SK-N-SH treated with all-trans-retinoic acid at 6 μM for 48 hours (cell line): ENCODE data around the gene ZSWIM8.

Experiments used
- ATAC-seq: fragments of 200-7000 bp; cut with Tn5 transposase; 3 replicates; pipeline ENCODE4 v1.9.1; 2020; ENCODE audit warnings: mild to moderate bottlenecking, moderate library complexity
- ARNTL ChIP-seq: fragments of 450-650 bp; formaldehyde crosslinking; IDR thresholded peaks from 2 replicates; pipeline ENCODE4 v1.5.0; 2020; ENCODE audit warnings: low read depth, mild to moderate bottlenecking, moderate library complexity, borderline replicate concordance
- BACH2 ChIP-seq: fragments of 250-450 bp; sonication (Bioruptor Pico); IDR thresholded peaks from 2 replicates; pipeline ENCODE4 v1.9.0; 2021; ENCODE audit warnings: mild to moderate bottlenecking, borderline replicate concordance
- CSDC2 ChIP-seq: fragments of 250-450 bp; sonication (Bioruptor Pico); IDR thresholded peaks from 2 replicates; pipeline ENCODE4 v1.5.0; 2020; ENCODE audit warnings: mild to moderate bottlenecking, moderate library complexity
- ESRRG ChIP-seq: fragments of 250-450 bp; sonication (Bioruptor Pico); IDR thresholded peaks from 2 replicates; pipeline ENCODE4 v1.6.1; 2021; ENCODE audit warnings: mild to moderate bottlenecking
- ISL1 ChIP-seq: fragments of 250-450 bp; sonication (Bioruptor Pico); IDR thresholded peaks from 2 replicates; pipeline ENCODE4 v2.1.2; 2022; ENCODE audit warnings: mild to moderate bottlenecking, moderate library complexity
- OSR1 ChIP-seq: fragments of 250-450 bp; sonication (Bioruptor Pico); IDR thresholded peaks from 2 replicates; pipeline ENCODE4 v1.8.0; 2022; ENCODE audit warnings: moderate library complexity, mild to moderate bottlenecking, inconsistent platforms
- PATZ1 ChIP-seq: fragments of 250-450 bp; sonication (Bioruptor Pico); IDR thresholded peaks from 2 replicates; pipeline ENCODE4 v1.8.0; 2020; ENCODE audit warnings: mild to moderate bottlenecking, moderate library complexity, borderline replicate concordance
- PPARA ChIP-seq: fragments of 250-450 bp; sonication (Bioruptor Pico); IDR thresholded peaks from 2 replicates; pipeline ENCODE4 v1.5.0; 2020; ENCODE audit warnings: mild to moderate bottlenecking, borderline replicate concordance
- SNAI2 ChIP-seq: fragments of 250-450 bp; sonication (Bioruptor Pico); IDR thresholded peaks from 2 replicates; pipeline ENCODE4 v1.5.0; 2020; ENCODE audit warnings: mild to moderate bottlenecking, moderate library complexity
- TCF4 ChIP-seq: fragments of 250-450 bp; sonication (Bioruptor Pico); IDR thresholded peaks from 2 replicates; pipeline ENCODE4 v1.8.0; 2021; ENCODE audit warnings: mild to moderate bottlenecking, moderate library complexity, borderline replicate concordance
- TSHZ2 ChIP-seq: fragments of 250-450 bp; sonication (Bioruptor Pico); IDR thresholded peaks from 2 replicates; pipeline ENCODE4 v1.5.0; 2020; ENCODE audit warnings: mild to moderate bottlenecking, moderate library complexity
- ZC3H10 ChIP-seq: fragments of 250-450 bp; sonication (Bioruptor Pico); IDR thresholded peaks from 2 replicates; pipeline ENCODE4 v1.5.1; 2021; ENCODE audit warnings: mild to moderate bottlenecking, moderate library complexity
- ZFP3 ChIP-seq: fragments of 250-450 bp; sonication (Bioruptor Pico); IDR thresholded peaks from 2 replicates; pipeline ENCODE4 v1.5.0; 2020; ENCODE audit warnings: mild to moderate bottlenecking, moderate library complexity
- ZNF565 ChIP-seq: fragments of 450-650 bp; formaldehyde crosslinking; conservative IDR thresholded peaks from 2 replicates; pipeline ENCODE4 v1.5.0; 2020; ENCODE audit warnings: low read depth, mild to moderate bottlenecking, moderate library complexity
- ZNF8 ChIP-seq: fragments of 450-650 bp; formaldehyde crosslinking; IDR thresholded peaks from 2 replicates; pipeline ENCODE4 v1.5.0; 2020; ENCODE audit warnings: mild to moderate bottlenecking, moderate library complexity
- TF ChIP-seq, protein P1 (sequence below): fragments of 250-450 bp; sonication (Bioruptor Pico); IDR thresholded peaks from 2 replicates; pipeline ENCODE4 v1.5.1; 2020; ENCODE audit warnings: low read depth, mild to moderate bottlenecking, moderate library complexity

Gene ZSWIM8

DNA sequence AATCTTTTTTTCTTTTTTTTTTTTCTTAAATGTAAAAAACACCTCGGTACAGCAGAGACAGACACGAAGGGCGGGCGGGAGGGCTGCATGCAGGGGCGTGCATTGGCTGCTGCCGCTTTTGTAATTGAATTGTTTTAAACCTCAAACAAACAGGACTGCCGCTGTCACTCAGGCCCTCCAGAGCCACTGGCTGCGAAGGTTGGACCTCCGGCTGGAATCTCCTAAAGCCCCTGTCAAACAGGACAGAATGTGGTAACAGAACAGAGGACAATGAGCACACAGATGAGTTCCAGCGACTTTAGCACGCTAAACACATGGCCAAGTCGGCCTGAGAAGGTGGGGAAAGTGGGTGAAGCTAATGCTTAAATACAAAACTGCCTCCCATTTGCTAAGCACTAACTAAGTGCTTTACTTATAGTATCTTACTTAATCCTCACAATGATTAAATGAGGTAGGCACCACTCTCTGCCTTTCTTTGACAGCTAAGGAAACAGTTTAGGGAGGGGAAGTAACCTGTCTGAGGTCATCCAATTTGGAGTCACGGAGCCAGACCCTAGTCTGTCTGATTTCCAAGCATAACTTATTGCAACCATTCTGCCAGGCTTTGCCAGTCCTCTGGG, 29.0 kb downstream of the ZSWIM8 start:
- ATAC-seq = no peak
- TF ChIP-seq BACH2 (no peak), TCF4 (CRISPR knock-in tag) (no peak)

GRCh38 chr10:73814896-73815718, 29.7 kb downstream of the ZSWIM8 start:
- TF ChIP-seq TSHZ2 (CRISPR knock-in tag) = no peak
- TF ChIP-seq CSDC2 (CRISPR knock-in tag) = no peak
- TF ChIP-seq ARNTL (CRISPR knock-in tag) = no peak
- TF ChIP-seq ZNF565 (CRISPR knock-in tag) = no peak
- TF ChIP-seq ESRRG (CRISPR knock-in tag) = no peak
- TF ChIP-seq ZC3H10 (CRISPR knock-in tag) = no peak
- TF ChIP-seq, protein P1, sequence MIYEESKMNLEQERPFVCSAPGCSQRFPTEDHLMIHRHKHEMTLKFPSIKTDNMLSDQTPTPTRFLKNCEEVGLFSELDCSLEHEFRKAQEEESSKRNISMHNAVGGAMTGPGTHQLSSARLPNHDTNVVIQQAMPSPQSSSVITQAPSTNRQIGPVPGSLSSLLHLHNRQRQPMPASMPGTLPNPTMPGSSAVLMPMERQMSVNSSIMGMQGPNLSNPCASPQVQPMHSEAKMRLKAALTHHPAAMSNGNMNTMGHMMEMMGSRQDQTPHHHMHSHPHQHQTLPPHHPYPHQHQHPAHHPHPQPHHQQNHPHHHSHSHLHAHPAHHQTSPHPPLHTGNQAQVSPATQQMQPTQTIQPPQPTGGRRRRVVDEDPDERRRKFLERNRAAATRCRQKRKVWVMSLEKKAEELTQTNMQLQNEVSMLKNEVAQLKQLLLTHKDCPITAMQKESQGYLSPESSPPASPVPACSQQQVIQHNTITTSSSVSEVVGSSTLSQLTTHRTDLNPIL = no peak
- TF ChIP-seq SNAI2 (CRISPR knock-in tag) = no peak
- TF ChIP-seq PPARA (CRISPR knock-in tag) = no peak
- TF ChIP-seq ZNF8 (CRISPR knock-in tag) = no peak
- no peak for TF ChIP-seq OSR1 (CRISPR knock-in tag)
- TF ChIP-seq TCF4 (CRISPR knock-in tag) = no peak
- no peak for ATAC-seq

DNA sequence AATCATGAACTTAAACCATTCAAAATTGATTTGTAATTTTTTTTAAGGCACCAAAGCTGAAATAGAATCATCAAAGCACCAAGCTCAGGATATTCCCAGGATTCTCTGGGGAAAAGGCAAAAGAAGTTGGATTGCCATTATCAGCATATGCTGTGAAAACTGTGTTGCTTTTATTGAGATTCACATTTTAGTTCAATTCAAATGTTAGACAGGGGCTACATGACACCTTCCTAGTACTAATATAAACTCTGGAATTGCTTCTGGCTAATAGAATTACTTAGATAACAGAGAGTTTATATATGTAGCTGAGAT, 30.3 kb downstream of the ZSWIM8 start:
- no peak for ATAC-seq
- no peak for TF ChIP-seq ESRRG (CRISPR knock-in tag)
- TF ChIP-seq SNAI2 (CRISPR knock-in tag) = no peak
- no peak for TF ChIP-seq ISL1 (CRISPR knock-in tag)
- TF ChIP-seq ZFP3 (CRISPR knock-in tag) = no peak
- TF ChIP-seq BACH2 = no peak
- no peak for TF ChIP-seq ARNTL (CRISPR knock-in tag)

GRCh38 chr10:73816917-73817729, 31.7 kb downstream of the ZSWIM8 start:
- no peak for TF ChIP-seq ARNTL (CRISPR knock-in tag)
- TF ChIP-seq CSDC2 (CRISPR knock-in tag) = no peak
- TF ChIP-seq, protein P1 = no peak
- TF ChIP-seq OSR1 (CRISPR knock-in tag) = no peak
- no peak for TF ChIP-seq SNAI2 (CRISPR knock-in tag)
- no peak for TF ChIP-seq ZFP3 (CRISPR knock-in tag)
- no peak for TF ChIP-seq PATZ1
- TF ChIP-seq ESRRG (CRISPR knock-in tag) = no peak
- TF ChIP-seq, all 23 proteins: peak for 0
- ATAC-seq = no peak
